ENCODE data around the gene PBLD.

The PBLD gene

DNA sequence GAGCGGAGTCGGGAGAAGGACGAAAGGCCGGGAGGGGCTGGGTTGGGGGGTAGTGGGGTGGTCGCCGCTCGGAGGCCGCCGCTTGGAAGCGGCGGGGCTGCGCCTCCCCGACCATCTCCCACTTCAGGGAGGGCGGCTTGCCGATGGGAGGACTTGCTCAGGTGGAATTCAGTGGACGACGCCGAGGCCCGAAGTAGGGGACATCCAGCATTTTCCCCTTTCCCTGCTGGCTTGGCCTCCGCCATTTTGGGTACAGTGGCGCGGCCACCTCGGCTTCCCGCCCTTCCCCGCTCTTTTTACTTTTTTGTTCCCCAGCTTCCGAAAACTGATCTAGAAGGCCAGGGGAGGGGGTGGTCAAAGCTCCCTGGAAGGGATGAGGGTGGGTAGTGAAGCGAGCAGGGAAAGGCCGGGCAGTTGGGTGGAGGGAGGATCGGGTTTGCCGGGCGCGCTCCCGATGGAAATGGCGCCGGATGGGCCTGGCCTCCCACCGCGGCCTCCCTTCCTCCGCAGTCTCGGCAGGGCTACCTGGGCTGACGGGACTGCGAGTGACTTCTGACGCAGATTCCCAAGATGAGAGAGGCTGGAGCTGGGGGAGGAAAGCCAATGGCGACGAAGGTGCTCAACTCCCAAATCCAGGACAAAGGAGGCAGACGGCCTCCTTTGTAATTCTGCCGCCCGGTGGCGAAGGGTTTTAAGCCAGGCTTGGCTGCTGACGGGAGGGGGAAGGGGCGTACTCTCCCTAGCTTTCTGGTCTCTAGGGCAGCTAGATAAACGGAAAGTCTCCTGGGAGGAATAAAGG, at the start of gene PBLD:
PBLD (minus strand) TSS at position 670 of the 799 bp plus-strand sequence. CDS start 26,084 bp downstream, outside the sequence.
- DNase-seq, result peak in 54 of 56 donors; percentile 15 to 87 (median 66)

DNA sequence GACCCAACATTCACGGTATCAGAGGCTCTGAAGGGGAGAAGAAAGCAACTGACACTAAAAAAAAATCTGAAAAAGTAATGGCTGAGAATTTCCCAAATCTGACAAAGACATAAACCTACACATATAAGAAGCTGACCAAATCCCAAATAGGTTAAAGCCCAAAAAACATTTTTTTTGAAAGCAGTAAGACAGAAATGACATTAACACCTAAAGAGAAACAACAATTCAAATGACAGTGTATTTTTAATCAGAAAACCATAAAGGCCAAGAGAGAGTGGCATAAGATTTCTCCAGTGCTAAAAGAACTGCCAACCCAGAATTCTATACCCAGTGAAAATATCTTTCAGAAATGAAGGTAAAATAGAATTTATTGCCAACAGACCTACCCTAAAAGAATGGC, 38.9 kb upstream of the PBLD start:
- DNase-seq, result no peak

DNA sequence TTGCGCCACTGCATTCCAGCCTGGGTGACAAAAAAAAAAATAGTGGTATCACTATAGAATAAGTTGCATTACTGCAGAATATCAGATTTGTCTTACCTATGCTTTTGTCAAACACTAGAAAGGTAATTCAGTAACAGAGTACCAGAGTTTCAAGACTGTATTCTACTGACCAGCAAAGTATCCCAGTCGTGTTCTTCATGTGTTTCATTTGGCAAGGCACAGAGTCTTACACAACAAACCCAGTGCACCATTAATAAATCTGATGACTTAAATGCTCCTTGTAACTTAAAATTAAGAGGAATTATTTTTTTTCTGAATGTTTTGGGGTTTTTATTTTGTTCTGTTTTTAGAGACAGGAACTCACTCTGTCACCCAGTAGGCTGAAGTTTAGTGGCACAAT, 34.4 kb upstream of the PBLD start:
- DNase-seq, result no peak

DNA sequence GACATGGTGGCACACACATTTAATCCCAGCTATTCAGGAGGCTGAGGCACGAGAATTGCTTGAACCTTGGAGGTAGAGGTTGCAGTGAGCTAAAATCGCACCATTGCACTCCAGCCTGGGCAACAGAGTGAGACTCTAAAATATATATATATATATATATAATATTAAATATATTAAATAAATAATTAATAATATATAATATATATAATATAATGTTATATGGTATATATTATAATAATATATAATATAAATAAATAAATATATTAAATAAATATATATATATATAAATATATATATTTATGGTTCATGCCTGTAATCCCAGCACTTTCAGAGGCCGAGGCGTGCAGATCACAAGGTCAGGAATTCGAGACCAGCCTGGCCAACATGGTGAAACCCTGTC, 33.9 kb upstream of the PBLD start:
- DNase-seq, result no peak

DNA sequence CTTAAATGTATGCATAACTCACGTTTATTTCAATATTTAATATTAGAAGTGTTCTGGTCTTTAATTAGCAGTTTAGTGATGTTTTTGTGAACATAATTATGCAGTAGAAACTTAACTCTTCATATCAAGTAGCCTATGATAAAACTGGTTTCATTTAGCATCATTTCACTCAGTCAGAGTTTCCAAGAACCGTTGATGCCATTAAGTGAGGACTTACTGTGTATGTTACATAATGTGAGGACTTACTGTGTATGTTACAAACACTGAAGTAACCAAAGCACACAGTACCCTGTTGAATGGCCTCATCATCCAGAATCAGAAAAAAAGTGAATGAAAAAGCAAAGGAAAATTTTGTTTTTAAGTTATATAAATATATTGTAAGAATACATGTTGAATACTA, 32.9 kb upstream of the PBLD start:
- DNase-seq, result no peak

DNA sequence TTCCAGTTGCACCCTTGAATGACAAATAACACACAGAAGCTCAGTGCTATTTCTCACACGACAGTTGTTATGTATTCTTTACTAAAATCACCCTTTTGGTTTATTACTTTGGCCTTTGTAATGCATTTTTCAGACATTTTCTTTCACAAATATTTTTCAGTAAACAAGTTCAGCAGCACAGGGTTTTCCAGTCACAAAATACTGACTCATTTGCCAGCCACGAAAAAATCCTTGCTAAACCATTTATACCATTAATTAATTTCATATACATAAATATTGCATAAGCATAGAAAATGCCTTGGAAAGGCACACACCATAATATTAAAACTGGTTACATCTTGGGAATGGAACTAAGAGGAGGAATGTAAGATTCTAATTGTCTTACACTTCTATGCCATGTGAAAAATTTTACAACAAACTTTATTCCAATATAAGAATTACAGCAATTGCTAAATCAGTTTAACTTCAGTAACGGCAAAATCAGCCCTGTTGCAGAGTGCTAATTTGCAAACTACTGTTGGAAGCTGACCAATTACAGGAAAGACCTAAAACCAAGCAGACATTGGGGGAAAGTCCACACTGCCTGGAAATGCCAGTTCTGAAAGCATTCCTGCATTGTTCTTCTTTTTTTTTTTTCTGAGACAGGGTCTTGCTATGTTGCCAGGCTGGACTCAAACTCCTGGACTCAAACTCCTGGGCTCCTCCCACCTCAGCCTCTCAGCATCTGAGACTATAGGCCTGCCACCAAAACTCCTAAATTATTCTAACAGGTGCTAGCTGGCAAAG, 31.6 kb upstream of the PBLD start:
- DNase-seq, result no peak

DNA sequence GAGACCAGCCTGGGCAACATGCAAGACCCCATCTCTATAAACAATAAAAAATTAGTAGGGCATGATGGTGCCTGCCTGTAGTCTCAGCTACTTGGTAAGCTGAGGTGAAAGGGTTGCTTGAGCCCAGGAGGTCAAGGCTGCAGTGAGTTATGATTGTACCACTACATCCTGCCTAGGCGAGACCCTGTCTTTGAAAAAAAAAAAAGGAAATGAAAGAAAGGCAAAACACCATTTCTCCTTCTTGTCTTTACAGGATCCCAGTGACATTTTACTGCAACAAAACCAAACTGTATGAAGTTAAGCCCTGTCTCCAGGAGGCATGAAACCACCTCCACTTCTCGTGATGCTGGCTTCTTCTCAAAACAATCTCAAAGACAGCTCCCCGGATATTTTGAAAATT, 29.9 kb upstream of the PBLD start:
- no peak for DNase-seq

DNA sequence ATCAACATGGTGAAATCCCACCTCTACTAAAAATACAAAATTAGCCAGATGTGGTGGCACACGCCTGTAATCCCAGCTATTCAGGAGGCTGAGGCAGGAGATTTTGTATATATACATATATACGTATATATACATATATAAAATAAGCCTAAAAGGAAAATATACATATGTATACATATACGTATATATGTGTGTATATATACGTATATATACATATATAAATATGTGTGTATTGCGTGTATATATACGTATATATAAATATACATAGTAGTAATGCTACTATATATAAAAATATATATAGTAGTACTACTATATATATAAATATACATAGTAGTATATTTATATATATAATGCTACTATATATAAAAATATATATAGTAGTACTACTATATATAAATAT, 26.5 kb upstream of the PBLD start:
- no peak for DNase-seq

DNA sequence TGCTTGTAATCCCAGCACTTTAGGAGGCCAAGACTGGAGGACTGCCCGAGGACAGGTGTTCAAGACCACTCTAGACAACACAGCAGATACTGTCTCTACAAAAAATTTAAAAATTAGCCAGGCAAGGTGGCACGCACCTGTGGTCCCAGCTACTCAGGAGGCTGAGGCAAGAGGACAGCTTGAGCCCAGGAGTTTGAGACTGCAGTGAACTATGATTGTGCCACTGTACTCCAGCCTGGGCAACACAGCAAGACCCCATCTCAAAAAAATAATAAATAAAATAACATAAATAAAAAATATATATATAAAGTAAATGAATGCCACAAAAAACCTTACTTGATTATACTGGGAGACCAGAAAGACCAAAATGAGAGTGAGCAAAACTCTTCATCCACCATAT, 20.8 kb upstream of the PBLD start:
- DNase-seq, result no peak

DNA sequence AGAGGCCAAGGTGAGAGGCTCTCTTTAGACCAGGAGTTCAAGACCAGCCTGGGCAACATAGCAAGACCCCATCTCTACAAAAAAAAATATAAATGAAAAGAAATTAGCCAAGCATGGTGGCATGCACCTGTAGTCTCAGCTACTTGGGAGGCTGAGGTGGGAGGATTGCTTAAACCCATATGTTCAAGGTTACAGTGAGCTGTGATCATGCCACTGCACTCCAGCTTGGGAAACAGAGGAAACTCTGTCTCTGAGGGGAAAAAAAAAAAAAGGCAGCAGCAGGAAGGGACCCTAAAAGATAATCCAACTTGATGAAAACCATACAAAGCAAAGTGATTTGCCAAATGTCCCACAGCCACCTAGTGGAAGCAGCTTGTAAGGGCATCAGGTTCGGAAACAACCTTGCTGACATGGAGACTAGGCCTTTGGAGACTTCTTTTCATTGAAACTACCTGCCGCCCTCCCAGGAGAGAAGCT, 15.6 kb upstream of the PBLD start:
- peak in 7 of 56 donors; percentile 1 to 42 (median 9) for DNase-seq

DNA sequence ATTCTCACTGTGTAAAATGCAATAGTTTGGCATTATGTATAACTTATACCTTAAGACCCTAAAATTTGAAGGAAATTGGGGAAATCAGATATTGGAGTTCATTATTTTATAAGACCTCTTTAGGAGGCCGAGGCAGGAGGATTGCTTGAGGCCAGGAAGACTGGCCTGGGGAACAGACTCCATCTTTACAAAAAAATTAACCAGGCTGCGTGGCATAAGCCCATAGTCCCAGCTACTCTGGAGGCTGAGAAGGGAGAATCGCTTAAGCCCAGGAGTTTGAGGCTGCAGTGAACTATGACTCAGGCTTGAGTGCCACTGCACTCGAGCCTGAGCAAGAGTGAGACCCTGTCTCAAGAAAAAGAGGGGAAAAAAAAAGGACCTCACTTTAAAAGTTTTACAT, 14.0 kb upstream of the PBLD start:
- no peak for DNase-seq

DNA sequence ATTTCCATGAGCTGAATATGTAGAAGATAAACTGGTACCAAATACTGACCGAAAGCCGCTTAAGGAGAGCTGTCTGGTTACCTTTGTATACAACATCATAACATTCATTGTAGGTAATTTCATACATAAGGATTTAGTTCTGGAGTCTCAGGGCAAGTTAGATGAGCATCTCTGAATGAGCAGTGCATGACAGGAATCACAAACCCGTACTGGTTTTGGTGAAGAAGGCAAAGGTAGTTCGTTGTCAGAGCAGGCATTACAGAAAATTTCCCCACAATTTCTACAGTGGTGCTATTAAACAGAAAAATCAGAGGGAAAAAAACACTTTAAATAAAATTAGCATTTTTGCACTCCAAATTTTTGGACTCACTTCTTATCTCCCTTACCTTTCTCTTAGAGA, 12.9 kb upstream of the PBLD start:
- DNase-seq, result no peak

DNA sequence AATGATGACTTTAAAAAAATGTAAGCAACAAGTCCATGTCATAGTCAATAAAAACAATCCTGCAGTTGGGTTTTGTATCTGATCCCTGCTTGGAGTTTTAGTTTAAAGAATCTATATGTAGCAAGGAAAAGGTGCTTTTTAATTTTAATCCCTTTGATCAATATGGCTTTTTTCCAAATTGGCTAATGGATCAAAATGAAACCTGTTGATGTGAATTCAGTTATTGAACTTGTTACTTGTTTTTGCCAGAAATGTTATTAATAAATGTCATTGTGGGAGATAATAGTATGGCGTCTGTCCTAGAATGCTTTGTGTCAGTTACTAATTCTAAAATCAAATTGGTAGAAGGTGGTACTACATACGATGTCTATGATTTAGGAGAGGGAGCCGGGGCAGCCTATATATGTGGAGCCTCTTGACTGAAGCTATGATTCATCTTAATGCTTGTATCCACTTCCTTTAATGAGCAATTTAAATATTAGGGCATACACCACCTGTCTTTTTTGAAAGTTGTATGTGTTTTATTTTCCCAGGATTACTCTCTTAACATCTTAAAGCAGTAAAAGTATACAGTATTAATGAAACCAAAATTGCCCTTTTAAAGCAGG, 10.3 kb upstream of the PBLD start:
- DNase-seq, result no peak

DNA sequence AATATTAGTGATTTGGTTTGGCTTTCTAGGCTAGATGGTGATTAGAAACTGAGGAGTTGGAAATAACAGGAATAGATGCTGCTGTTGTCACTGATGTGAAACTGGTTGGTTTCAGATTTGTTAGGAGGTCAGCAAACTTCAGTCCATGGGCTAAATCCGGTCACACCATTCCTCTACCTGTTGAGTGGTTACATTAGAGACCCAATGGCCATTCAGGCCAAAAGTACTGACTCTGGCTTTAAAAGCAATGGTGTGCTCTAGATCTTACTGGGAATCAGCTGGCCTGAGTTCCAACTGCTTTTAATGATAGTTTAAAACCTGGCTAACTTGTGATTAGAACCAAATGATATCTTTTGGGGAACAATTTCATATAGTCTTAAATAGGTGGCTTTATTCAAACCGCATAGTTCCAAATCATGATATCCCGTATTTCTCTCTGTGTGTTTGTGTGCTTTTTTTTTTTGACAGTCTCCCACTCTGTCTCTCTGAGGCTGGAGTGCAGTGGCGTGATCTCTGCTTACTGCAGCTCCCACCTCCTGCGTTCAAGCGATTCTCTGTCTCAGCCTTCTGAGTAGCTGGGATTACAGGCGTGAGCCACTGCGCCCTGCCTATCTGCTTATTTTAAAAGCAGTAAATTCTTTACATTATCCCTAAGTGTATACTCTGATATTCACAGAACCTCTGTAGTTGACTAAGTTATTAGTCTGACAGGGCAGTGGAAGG, 7.8 kb upstream of the PBLD start:
- DNase-seq, result no peak

DNA sequence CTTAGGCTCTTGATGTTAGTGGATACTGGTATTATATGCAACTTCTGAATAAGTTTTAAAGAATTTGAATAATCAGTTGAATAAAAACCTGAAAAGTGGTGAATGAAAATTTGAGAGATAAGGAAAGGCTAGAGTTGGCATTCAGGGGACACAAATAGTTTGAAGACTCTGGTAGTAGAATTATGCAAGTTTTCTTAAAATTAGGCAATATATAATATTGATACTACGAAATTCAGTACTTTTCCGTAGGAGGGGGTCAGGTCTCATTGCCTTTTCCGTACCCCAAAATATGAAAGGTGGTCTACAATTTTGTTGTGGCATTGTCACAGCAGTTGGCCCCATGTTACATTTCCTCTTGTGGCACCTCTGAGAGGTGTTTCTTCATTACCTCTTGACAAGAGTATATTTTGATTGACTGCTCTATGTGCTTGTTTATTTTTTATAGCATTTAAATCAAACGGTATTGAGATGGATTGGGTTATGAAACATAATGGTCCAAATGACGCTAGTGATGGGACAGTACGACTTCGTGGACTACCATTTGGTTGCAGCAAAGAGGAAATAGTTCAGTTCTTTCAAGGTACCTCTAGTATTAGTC, 4.1 kb upstream of the PBLD start:
- DNase-seq, result no peak

DNA sequence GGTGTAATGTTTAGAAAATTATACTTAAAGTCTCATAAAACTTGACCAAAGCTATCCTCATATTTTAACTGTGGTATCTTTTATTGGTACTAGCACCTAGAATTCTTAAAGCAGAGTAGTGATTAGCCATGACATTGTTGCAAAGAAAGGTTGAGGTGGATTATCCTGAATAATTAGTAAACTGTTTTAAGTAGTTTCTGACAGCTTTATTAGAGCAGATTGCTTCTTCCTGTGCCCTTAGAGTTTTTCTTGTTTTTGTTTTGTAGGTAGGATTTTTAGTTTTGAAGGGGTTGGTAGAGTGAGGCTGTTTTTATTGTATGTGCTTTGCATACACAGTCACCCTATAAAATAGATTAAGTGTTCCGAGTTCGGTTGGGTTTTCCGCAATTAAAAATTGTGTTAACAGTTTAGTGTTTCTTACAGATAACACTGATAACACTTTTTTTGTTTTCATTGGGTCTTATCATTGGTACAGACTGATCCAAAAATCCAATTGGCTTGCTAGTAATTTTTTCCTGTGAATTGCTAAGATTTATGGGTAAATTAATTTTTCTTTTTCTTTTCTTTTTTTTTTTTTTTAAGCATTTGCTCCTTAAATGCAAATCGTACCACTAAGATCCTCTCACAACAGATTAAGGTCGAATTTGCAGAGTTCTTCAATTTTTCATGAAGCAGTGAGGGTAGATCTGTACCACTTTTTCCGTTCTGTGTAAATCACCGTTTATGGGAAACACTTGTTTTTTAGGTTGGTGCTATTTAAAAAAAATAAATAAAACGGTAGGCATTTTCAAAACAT, 2.1 kb upstream of the PBLD start:
- no peak for DNase-seq

DNA sequence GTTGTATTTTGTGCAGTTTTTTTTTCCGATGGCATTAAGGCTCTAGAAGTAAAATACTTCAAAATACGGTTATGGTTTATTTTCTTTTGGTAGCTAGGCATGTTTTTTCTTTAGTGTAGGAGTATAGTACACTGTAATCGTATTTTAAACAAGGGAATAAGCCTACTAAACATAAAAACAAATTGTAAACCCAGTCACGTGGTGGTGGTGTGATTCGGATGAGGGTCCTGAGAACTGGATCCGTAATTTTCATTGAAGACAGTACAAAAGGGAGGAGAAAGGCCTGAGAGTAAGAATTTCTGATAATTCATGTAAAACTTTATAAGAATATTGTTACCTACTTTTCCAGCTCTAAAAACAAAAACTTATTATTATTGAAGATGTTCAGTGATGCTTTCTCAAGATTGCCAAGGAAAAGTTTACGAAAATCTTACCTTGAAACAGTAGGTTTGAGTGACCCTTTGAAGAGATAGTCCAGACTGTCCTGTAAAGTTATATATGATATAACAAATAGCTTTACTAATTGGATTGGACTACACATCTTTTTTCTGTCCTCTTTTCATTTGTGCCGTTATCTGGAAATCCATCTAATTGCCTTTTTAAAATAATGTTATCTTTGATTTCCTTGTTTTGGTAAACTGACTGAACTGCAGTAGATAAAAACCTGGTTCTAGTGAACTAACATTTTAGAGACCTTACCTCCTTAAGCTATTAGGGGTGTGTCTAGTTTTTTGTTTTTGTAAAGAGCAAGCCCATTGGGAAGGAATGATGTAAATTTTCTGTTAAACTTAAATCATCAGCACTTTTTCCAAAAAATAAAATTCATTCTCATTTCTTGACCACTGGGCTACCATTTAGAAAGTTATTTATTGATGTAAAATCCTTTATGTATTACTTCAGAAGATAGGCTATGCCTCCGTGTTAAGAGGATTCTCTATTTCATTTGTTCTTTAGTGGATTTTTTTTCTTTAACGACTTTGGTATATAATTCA, 1.0 kb upstream of the PBLD start:
- peak in 1 of 56 donors; percentile 1 for DNase-seq

DNA sequence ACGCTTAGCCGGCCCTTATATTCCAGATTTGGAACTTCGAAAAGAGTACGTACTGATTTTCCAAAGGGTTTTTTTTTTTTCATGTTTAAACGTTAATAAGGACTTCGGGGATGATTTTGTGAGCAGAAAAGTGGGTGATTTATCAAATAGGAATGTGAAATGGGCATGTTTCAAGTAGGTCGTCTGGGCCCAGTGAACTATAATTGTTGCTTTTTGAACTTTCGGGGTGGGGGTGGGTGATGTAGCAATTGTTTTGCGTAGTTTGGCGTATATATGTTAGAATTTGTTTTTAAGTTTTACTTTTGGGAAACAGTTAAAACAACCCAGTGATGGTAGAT, 299 bp upstream of the PBLD start:
- DNase-seq, result no peak

Data from amygdala (tissue), 56 donors.